ENCODE results near the gene TECTB.

DNA sequence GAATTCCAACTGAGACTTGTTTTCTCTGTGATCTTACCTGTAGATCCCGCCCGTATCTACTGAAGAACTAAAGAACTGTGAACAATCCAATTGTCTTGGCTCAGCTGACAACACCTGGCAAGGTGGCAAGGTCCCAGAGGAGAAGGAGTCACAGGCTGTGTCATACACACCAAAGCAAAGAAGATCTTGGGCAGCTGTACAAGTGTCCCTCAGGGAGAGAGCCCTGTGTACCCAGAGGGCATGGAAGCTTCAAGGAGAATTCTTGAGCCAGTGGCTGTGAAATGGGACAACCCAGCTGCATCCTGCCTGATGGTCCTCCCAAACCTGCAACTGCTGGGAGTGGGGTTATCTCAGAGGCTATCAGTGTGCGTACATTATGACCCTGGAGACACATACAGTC lies 46.7 kb upstream of the TECTB start:
- TF ChIP-seq, protein P1, sequence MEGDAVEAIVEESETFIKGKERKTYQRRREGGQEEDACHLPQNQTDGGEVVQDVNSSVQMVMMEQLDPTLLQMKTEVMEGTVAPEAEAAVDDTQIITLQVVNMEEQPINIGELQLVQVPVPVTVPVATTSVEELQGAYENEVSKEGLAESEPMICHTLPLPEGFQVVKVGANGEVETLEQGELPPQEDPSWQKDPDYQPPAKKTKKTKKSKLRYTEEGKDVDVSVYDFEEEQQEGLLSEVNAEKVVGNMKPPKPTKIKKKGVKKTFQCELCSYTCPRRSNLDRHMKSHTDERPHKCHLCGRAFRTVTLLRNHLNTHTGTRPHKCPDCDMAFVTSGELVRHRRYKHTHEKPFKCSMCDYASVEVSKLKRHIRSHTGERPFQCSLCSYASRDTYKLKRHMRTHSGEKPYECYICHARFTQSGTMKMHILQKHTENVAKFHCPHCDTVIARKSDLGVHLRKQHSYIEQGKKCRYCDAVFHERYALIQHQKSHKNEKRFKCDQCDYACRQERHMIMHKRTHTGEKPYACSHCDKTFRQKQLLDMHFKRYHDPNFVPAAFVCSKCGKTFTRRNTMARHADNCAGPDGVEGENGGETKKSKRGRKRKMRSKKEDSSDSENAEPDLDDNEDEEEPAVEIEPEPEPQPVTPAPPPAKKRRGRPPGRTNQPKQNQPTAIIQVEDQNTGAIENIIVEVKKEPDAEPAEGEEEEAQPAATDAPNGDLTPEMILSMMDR (IDR thresholded peaks at IDR 0.05; ENCODE audit: insufficient read depth, low read length, poor library complexity, severe bottlenecking), result no peak
- TF ChIP-seq EZH2phosphoT487 (conservative IDR thresholded peaks at IDR 0.05; ENCODE audit: low read length), result no peak

Data from SU-DHL-6 (cell line).